Measurements from ENCODE around the gene PPP1R3E. TPM values are rescaled to one million over a fixed set of nuclear protein-coding genes. Genes with fewer than 3 reads are reported as not detected.

Gene PPP1R3E
- total RNA-seq, 4 donors from 2014 or later = 5.9 to 12.9 (median 6.9) TPM

DNA sequence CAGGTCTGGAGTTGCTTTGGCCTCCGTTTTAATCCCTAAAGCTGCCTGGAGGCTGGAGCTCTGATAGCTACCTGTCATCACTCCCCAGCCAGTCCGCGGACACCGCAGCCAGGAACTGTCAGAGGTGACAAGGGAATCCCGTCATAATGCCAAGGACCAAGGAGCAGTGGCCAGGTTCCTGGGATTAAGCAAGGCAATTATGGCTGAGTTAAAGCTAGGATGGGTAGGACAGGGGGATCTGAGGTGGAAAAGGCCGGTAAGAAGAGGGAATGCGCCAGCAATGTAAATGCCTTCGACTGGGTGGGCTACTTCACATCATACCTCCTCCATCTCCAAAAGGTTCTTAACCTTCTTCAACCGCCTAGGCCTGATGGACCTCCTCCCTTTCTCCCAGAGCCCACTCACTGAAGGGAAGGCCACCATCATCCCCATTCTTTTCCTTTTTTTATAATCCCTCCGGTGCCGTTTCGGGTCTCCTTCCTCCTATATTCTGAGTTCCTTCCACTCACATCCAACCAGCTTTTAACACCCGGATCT, 1.9 kb downstream of the PPP1R3E start:
- TF ChIP-seq, protein P1, sequence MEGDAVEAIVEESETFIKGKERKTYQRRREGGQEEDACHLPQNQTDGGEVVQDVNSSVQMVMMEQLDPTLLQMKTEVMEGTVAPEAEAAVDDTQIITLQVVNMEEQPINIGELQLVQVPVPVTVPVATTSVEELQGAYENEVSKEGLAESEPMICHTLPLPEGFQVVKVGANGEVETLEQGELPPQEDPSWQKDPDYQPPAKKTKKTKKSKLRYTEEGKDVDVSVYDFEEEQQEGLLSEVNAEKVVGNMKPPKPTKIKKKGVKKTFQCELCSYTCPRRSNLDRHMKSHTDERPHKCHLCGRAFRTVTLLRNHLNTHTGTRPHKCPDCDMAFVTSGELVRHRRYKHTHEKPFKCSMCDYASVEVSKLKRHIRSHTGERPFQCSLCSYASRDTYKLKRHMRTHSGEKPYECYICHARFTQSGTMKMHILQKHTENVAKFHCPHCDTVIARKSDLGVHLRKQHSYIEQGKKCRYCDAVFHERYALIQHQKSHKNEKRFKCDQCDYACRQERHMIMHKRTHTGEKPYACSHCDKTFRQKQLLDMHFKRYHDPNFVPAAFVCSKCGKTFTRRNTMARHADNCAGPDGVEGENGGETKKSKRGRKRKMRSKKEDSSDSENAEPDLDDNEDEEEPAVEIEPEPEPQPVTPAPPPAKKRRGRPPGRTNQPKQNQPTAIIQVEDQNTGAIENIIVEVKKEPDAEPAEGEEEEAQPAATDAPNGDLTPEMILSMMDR (IDR thresholded peaks at IDR 0.05) = no peak
- ATAC-seq (ENCODE audit: low FRiP score) (no peak), DNase-seq (ENCODE audit: low spot score) (no peak)

- ATAC-seq (ENCODE audit: low FRiP score) (no peak), DNase-seq (ENCODE audit: low spot score) (no peak)
- TF ChIP-seq, protein P1 (IDR thresholded peaks at IDR 0.05) = no peak
Observed at GRCh38 chr14:23299986-23300686, 2.5 kb downstream of the PPP1R3E start.

GRCh38 chr14:23299211-23299957, 3.3 kb downstream of the PPP1R3E start:
- no peak for DNase-seq (ENCODE audit: low spot score)
- ATAC-seq (ENCODE audit: low FRiP score) = no peak
- TF ChIP-seq, protein P1 (IDR thresholded peaks at IDR 0.05) = no peak

DNA sequence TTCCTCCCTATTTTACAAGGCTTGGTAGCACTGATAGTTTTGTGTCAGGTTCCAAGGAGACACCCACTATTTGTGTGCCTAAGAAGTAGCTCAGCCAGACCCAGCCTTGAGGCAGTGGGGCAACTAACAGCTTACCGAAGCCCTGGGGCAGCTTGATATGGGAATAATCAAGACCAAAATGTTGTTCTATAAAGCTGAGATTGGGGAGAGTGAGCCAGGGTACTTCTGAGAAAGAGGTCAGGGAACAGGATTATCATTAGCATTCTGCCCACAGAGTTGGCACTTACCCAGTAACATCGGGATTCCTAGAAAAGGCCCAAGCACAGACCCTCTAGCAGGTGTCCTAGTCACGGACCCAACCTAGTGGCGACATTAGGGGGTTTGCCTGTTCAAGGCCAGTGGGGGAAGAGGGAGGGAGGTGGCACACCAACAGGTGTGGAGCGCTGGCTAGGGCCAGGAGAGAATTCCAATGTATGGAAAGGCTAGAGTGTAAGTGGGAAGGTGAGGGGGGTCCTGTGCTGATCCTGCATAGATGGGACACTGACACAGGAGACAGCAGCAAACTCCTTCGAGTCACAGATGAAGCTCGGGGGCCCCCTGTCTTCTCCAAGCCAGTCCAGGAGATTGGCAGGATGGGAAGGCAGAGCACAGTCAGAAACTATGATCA, 4.9 kb downstream of the PPP1R3E start:
- no peak for DNase-seq (ENCODE audit: low spot score)
- ATAC-seq (ENCODE audit: low FRiP score) = no peak
- TF ChIP-seq, protein P1 (IDR thresholded peaks at IDR 0.05) = no peak

GRCh38 chr14:23297096-23297495, 5.6 kb downstream of the PPP1R3E start:
- DNase-seq (ENCODE audit: low spot score) (no peak), ATAC-seq (ENCODE audit: low FRiP score) (no peak)
- TF ChIP-seq, protein P1 (IDR thresholded peaks at IDR 0.05) = no peak

DNA sequence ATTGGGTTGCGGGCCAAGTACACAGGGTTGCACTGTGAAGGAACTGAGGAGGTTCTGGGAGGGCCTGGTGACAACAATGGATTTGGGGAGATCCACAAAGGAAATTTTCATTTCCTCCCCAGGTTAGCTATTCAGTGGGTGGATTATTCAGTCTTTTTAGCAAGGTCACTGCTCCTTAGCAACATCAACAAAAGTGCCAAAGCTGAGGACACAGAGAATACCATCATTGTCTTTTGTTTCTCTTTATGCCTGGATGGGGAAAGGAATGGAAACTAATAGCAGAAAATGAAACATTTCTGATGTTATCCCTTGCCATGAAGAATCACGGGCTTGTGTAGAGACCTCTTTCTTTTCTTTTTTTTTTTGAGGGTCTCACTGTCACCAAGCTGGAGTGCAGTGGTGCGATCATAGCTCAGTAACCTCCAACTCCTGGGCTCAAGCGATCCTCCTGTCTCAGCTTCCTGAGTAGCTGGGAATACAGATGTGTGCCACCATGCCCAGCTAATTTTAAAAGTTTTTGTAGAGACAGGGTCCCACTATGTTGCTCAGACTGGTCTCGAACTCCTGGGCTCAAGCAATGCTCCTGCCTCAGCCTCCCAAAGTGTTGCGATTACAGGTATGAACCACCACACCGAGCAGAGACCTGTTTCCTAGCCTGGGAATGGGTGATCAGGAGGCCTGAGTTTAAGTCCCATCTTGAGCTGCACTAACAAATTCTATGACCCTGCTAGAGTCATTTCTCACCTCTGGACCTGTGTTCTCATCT, 6.5 kb downstream of the PPP1R3E start:
- ATAC-seq (ENCODE audit: low FRiP score) = no peak
- DNase-seq (ENCODE audit: low spot score) = no peak
- TF ChIP-seq, protein P1 (IDR thresholded peaks at IDR 0.05) = no peak

Measured in omental fat pad (tissue), 4 donors.